MM.1S (cell line): ENCODE measurements around the gene TSHR.

Experiments used
- EZH2 ChIP-seq: fragments of 300-600 bp; sonication (generic); optimal IDR thresholded peaks from 2 replicates; pipeline ENCODE3; 2017; ENCODE audit warnings: low read depth, mild to moderate bottlenecking, antibody characterized with exemption, low read length, mixed read lengths
- EZH2phosphoT487 ChIP-seq: fragments of 300-600 bp; sonication (generic); IDR thresholded peaks from 2 replicates; pipeline ENCODE4 v1.6.1; 2018; ENCODE audit warnings: antibody characterized with exemption, low read length
- TF ChIP-seq, protein P1 (sequence below): fragments of 300-600 bp; sonication (generic); IDR thresholded peaks from 2 replicates; pipeline ENCODE4 v1.5.1; 2016; ENCODE audit warnings: antibody characterized with exemption, low read length, mixed read lengths

GRCh38 chr14:81006266-81006665 lies 50.8 kb downstream of the TSHR start:
- TF ChIP-seq, protein P1, sequence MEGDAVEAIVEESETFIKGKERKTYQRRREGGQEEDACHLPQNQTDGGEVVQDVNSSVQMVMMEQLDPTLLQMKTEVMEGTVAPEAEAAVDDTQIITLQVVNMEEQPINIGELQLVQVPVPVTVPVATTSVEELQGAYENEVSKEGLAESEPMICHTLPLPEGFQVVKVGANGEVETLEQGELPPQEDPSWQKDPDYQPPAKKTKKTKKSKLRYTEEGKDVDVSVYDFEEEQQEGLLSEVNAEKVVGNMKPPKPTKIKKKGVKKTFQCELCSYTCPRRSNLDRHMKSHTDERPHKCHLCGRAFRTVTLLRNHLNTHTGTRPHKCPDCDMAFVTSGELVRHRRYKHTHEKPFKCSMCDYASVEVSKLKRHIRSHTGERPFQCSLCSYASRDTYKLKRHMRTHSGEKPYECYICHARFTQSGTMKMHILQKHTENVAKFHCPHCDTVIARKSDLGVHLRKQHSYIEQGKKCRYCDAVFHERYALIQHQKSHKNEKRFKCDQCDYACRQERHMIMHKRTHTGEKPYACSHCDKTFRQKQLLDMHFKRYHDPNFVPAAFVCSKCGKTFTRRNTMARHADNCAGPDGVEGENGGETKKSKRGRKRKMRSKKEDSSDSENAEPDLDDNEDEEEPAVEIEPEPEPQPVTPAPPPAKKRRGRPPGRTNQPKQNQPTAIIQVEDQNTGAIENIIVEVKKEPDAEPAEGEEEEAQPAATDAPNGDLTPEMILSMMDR = no peak
- TF ChIP-seq EZH2 (no peak), EZH2phosphoT487 (no peak)
